HG03575 (cell line): ENCODE results near the gene PCCA.
A peak's percentile ranks its signal among the peaks of the same experiment; 100 is the strongest.

ENCODE experiments used
- ATAC-seq: cut with Tn5 transposase; IDR thresholded peaks from one replicate; pipeline ENCODE4 v1.9.1; 2021; ENCODE audit not compliant: unreplicated experiment, insufficient number of reproducible peaks, low FRiP score; ENCODE audit errors: extremely low read depth

The PCCA gene

GRCh38 chr13:100535426-100536135 lies 446.7 kb downstream of the PCCA start:
- no peak for ATAC-seq

- no peak for ATAC-seq
Observed at GRCh38 chr13:100536643-100537180, 447.8 kb downstream of the PCCA start.

GRCh38 chr13:100537486-100537885 lies 448.6 kb downstream of the PCCA start:
- no peak for ATAC-seq

GRCh38 chr13:100537951-100538462 lies 449.1 kb downstream of the PCCA start:
- ATAC-seq, result no peak

- no peak for ATAC-seq
Observed at GRCh38 chr13:100540621-100541020, 451.7 kb downstream of the PCCA start.

GRCh38 chr13:100541897-100542825 lies 453.3 kb downstream of the PCCA start:
- no peak for ATAC-seq

- peak; percentile 91 for ATAC-seq
Observed at GRCh38 chr13:100542826-100543156, 453.9 kb downstream of the PCCA start.

GRCh38 chr13:100543872-100544602 lies 455.1 kb downstream of the PCCA start:
- ATAC-seq, result no peak

- ATAC-seq, result no peak
Observed at GRCh38 chr13:100544866-100545683, 456.2 kb downstream of the PCCA start.

- no peak for ATAC-seq
Observed at GRCh38 chr13:100545684-100546061, 456.8 kb downstream of the PCCA start.

- no peak for ATAC-seq
Observed at GRCh38 chr13:100546713-100547405, 458.0 kb downstream of the PCCA start.

- ATAC-seq, result no peak
Observed at GRCh38 chr13:100547791-100548201, 458.9 kb downstream of the PCCA start.

GRCh38 chr13:100549316-100549715 lies 460.4 kb downstream of the PCCA start:
- no peak for ATAC-seq

GRCh38 chr13:100552755-100553154 lies 463.9 kb downstream of the PCCA start:
- ATAC-seq, result no peak

- ATAC-seq, result no peak
Observed at GRCh38 chr13:100559886-100560285, 471.0 kb downstream of the PCCA start.

GRCh38 chr13:100560498-100561157 lies 471.7 kb downstream of the PCCA start:
- ATAC-seq, result no peak

GRCh38 chr13:100561158-100561499 lies 472.2 kb downstream of the PCCA start:
- no peak for ATAC-seq
